BJ (cell line): Measurements from ENCODE around the gene HIF3A. TPM values are rescaled to one million over a fixed set of nuclear protein-coding genes. Genes with fewer than 3 reads are reported as not detected.

Experiments
- CTCF ChIA-PET: fragments of 350-600 bp; formaldehyde crosslinking; extraction: SDS; loops from one replicate; lab custom pipeline; 2021; ENCODE audit warnings: antibody characterized with exemption, inconsistent platforms; lab: Yijun Ruan, JAX
- POLR2A ChIA-PET: fragments of 300-600 bp; sonication (Branson Sonifier 250); formaldehyde crosslinking; extraction: SDS; loops from one replicate; lab custom pipeline; 2021; ENCODE audit warnings: antibody characterized with exemption; lab: Charles Lee
- DNase-seq: peaks from one replicate; pipeline ENCODE4 v3.0.0-alpha.2; 2011; ENCODE audit warnings: low read depth
- H3K27me3 ChIP-seq: 2 replicates; pipeline ENCODE4 v1.6.0; 2011; ENCODE audit warnings: low read length; ENCODE audit not compliant: control insufficient read depth, insufficient read depth
- H3K36me3 ChIP-seq: 2 replicates; pipeline ENCODE4 v1.5.1; 2011; ENCODE audit warnings: low read length; ENCODE audit not compliant: control insufficient read depth, insufficient read depth
- H3K4me3 ChIP-seq: 2 replicates; pipeline ENCODE4 v1.5.1; 2011; ENCODE audit warnings: low read depth, mild to moderate bottlenecking, control low read depth, low read length
- polyA plus RNA-seq: library from polyadenylated mRNA; depleted of rRNA; stranded (reverse); fragments of >200 nt; gene quantifications from 2 replicates; pipeline ENCODE4 v1.2.3, GENCODE V29; 2011
- TF ChIP-seq, protein P1 (sequence below): IDR thresholded peaks from 2 replicates; pipeline ENCODE4 v1.5.1; 2011; ENCODE audit warnings: low read depth, mild to moderate bottlenecking, control low read depth, inconsistent platforms, low read length, moderate library complexity; ENCODE audit not compliant: insufficient read depth

Gene HIF3A
- polyA plus RNA-seq, 1 experiment = not detected

DNA sequence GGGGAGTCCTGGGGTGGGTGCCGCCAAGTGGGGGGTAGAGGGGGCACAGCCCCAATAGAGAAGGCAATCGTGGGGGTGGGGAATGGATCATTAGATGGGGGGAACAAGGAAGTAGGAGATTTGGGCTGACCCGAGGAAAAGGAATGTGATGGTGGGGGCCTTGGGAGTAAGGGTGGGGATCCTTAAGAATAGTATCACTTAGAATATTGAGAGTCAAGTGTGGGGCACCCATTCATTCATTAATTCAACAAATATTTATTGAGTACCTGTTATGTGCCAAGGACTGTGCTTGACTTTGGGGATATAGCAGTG lies 50.7 kb downstream of the HIF3A start:
- Histone ChIP-seq H3K4me3 (peak overlapping the region; percentile 100), H3K36me3 (no peaks in the 10 kb centered on the region; the same call in 1 of the 2 replicates), H3K27me3 (no peaks in the 10 kb centered on the region; the same call in 1 of the 2 replicates)
- ChIA-PET CTCF (interaction anchor here (0.6 to 1.6 kb wide), 11 partner anchors 10 to 269 kb away, joined by 3 to 8 read pairs (median 4); no protein-coding TSS in a partner anchor), POLR2A (interaction anchor here (0.5 kb wide), 1 partner anchor 196 kb away, joined by 6 read pairs; no protein-coding TSS in a partner anchor)
- no peak for DNase-seq
- TF ChIP-seq, protein P1, sequence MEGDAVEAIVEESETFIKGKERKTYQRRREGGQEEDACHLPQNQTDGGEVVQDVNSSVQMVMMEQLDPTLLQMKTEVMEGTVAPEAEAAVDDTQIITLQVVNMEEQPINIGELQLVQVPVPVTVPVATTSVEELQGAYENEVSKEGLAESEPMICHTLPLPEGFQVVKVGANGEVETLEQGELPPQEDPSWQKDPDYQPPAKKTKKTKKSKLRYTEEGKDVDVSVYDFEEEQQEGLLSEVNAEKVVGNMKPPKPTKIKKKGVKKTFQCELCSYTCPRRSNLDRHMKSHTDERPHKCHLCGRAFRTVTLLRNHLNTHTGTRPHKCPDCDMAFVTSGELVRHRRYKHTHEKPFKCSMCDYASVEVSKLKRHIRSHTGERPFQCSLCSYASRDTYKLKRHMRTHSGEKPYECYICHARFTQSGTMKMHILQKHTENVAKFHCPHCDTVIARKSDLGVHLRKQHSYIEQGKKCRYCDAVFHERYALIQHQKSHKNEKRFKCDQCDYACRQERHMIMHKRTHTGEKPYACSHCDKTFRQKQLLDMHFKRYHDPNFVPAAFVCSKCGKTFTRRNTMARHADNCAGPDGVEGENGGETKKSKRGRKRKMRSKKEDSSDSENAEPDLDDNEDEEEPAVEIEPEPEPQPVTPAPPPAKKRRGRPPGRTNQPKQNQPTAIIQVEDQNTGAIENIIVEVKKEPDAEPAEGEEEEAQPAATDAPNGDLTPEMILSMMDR = no peak

GRCh38 chr19:46347985-46348384 lies 51.1 kb downstream of the HIF3A start:
- H3K4me3 ChIP-seq = peak overlapping the region; percentile 100
- no peaks in the 10 kb centered on the region for H3K27me3 ChIP-seq
- ChIA-PET POLR2A (no interaction called here), CTCF (interaction anchor here (0.6 to 1.4 kb wide), 7 partner anchors 10 to 269 kb away, joined by 3 to 6 read pairs (median 3); no protein-coding TSS in a partner anchor)
- TF ChIP-seq, protein P1 = no peak
- DNase-seq = no peak
- H3K36me3 ChIP-seq = no peaks in the 10 kb centered on the region; the same call in 1 of the 2 replicates

GRCh38 chr19:46349311-46349993 lies 52.6 kb downstream of the HIF3A start:
- POLR2A ChIA-PET = no interaction called here

GRCh38 chr19:46350029-46350757 lies 53.4 kb downstream of the HIF3A start:
- H3K27me3 ChIP-seq = no peaks in the 10 kb centered on the region
- no peak for DNase-seq
- CTCF ChIA-PET = interaction anchor here (1.1 to 1.6 kb wide), 3 partner anchors 31 to 69 kb away, joined by 3 to 11 read pairs (median 4); no protein-coding TSS in a partner anchor
- POLR2A ChIA-PET = no interaction called here
- TF ChIP-seq, protein P1 = no peak
- no peak overlapping the region for H3K4me3 ChIP-seq
- H3K36me3 ChIP-seq = peaks cover 10% of the 10 kb centered on the region

More at GRCh38 chr19:46349311-46349993, 52.6 kb downstream of the HIF3A start:
- Histone ChIP-seq H3K36me3 (peaks cover 8% of the 10 kb centered on the region), H3K4me3 (no peak overlapping the region), H3K27me3 (no peaks in the 10 kb centered on the region)
- no peak for DNase-seq
- TF ChIP-seq, protein P1 = no peak
- CTCF ChIA-PET = interaction anchor here (1.0 kb wide), 1 partner anchor 54 kb away, joined by 3 read pairs; no protein-coding TSS in a partner anchor

- peaks cover 11% of the 10 kb centered on the region for H3K36me3 ChIP-seq
- DNase-seq = no peak
- TF ChIP-seq, protein P1 = no peak
- POLR2A ChIA-PET = no interaction called here
- H3K27me3 ChIP-seq = no peaks in the 10 kb centered on the region
- no peak overlapping the region for H3K4me3 ChIP-seq
- CTCF ChIA-PET = interaction anchor here (0.6 to 1.6 kb wide), 5 partner anchors 30 to 161 kb away, joined by 3 to 11 read pairs (median 4); no protein-coding TSS in a partner anchor
Observed at GRCh38 chr19:46350758-46351159, 53.9 kb downstream of the HIF3A start.
